ENCODE results near the gene HBG2.

The HBG2 gene

DNA sequence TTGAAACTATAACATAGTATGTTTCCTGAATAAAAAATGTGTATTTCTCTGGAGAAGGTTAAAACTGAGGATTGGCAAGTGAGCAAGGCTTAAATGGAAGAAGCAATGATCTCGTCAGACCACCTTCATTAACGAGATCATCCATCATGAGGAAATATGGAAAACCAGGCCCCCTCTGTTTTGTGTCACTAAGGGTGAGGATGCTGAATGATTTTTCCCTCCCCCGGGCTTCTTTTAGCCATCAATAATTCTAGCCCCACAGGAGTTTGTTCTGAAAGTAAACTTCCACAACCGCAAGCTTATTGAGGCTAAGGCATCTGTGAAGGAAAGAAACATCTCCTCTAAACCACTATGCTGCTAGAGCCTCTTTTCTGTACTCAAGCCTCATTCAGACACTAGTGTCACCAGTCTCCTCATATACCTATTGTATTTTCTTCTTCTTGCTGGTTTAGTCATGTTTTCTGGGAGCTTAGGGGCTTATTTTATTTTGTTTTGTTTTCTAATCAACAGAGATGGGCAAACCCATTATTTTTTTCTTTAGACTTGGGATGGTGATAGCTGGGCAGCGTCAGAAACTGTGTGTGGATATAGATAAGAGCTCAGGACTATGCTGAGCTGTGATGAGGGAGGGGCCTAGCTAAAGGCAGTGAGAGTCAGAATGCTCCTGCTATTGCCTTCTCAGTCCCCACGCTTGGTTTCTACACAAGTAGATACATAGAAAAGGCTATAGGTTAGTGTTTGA, 21.0 kb upstream of the HBG2 start:
- TF ChIP-seq, protein P1, sequence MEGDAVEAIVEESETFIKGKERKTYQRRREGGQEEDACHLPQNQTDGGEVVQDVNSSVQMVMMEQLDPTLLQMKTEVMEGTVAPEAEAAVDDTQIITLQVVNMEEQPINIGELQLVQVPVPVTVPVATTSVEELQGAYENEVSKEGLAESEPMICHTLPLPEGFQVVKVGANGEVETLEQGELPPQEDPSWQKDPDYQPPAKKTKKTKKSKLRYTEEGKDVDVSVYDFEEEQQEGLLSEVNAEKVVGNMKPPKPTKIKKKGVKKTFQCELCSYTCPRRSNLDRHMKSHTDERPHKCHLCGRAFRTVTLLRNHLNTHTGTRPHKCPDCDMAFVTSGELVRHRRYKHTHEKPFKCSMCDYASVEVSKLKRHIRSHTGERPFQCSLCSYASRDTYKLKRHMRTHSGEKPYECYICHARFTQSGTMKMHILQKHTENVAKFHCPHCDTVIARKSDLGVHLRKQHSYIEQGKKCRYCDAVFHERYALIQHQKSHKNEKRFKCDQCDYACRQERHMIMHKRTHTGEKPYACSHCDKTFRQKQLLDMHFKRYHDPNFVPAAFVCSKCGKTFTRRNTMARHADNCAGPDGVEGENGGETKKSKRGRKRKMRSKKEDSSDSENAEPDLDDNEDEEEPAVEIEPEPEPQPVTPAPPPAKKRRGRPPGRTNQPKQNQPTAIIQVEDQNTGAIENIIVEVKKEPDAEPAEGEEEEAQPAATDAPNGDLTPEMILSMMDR (IDR thresholded peaks at IDR 0.05; ENCODE audit: control insufficient read depth, insufficient read depth, low read depth, low read length, missing control alignments) = no peak
- H3K4me3 ChIP-seq (ENCODE audit: control insufficient read depth, low read depth, low read length) = no peak overlapping the region
- no peak for DNase-seq (ENCODE audit: low read depth)

DNA sequence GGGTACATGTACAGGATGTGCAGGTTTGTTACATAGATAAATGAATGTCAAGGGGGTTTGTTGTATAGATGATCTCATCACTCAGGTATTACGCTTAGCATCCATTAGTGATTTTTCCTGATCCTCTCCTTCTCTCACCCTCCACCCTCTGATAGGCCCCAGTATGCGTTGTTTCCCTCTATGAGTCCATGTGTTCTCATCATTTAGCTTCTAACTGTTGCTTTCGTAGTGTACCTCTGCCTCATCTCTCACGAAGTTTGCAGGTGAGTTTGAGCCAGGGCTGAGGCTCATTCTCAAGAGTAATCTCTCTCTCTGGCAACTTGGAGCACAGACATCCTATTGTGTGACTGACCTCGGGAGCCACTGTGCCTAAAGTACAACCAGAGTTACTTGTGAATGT, 19.8 kb upstream of the HBG2 start:
- no peak for DNase-seq (ENCODE audit: low read depth)
- TF ChIP-seq, protein P1 (IDR thresholded peaks at IDR 0.05; ENCODE audit: control insufficient read depth, insufficient read depth, low read depth, low read length, missing control alignments) = no peak
- no peak overlapping the region for H3K4me3 ChIP-seq (ENCODE audit: control insufficient read depth, low read depth, low read length)

GRCh38 chr11:5272395-5273017, 17.9 kb upstream of the HBG2 start:
- no peak overlapping the region for H3K4me3 ChIP-seq (ENCODE audit: control insufficient read depth, low read depth, low read length)
- DNase-seq (ENCODE audit: low read depth) = no peak
- TF ChIP-seq, protein P1 (IDR thresholded peaks at IDR 0.05; ENCODE audit: control insufficient read depth, insufficient read depth, low read depth, low read length, missing control alignments) = no peak

- no peak within 1 kb of the TSS for H3K4me3 ChIP-seq (ENCODE audit: control insufficient read depth, low read depth, low read length)
- no peak for DNase-seq (ENCODE audit: low read depth)
- TF ChIP-seq, protein P1 (IDR thresholded peaks at IDR 0.05; ENCODE audit: control insufficient read depth, insufficient read depth, low read depth, low read length, missing control alignments) = no peak
Observed at GRCh38 chr11:5269715-5270147, 15.2 kb upstream of the HBG2 start, which contains the start of gene HBE1. Gene HBE1, minus strand, starts transcription at chr11:5269945. Its CDS starts 55 bp downstream, at chr11:5269890.

GRCh38 chr11:5267033-5267563, 12.5 kb upstream of the HBG2 start:
- H3K4me3 ChIP-seq (ENCODE audit: control insufficient read depth, low read depth, low read length) = no peak overlapping the region
- TF ChIP-seq, protein P1 (IDR thresholded peaks at IDR 0.05; ENCODE audit: control insufficient read depth, insufficient read depth, low read depth, low read length, missing control alignments) = no peak
- no peak for DNase-seq (ENCODE audit: low read depth)

DNA sequence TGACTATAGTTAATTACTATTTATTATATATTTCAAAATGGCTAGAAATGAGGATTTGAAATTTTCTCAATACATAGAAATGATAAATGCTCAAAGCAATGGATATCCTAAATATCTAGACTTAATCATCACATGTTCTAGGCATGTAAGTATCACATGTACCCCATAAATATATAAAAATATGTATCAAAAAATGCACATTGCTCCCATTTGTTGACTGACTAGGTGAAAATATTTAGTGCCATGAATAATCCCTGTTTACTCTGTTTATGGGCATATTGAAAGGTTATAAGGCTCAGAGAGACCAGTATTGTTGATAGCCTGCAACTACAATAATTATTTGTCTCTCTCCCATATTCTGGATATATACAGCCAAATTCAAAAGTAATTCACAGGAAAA, 12.0 kb upstream of the HBG2 start:
- no peak overlapping the region for H3K4me3 ChIP-seq (ENCODE audit: control insufficient read depth, low read depth, low read length)
- no peak for DNase-seq (ENCODE audit: low read depth)
- TF ChIP-seq, protein P1 (IDR thresholded peaks at IDR 0.05; ENCODE audit: control insufficient read depth, insufficient read depth, low read depth, low read length, missing control alignments) = no peak
